ENCODE results near the gene PKHD1. TPM values are rescaled to one million over a fixed set of nuclear protein-coding genes. Genes with fewer than 3 reads are reported as not detected.
"Not testable (repeated sequence)": the region's sequence is repeated elsewhere in the genome, so short reads cannot be mapped to it uniquely, and the experiment has no call there.

Gene PKHD1
- total RNA-seq, 1 experiment from 2014 or later: not detected

DNA sequence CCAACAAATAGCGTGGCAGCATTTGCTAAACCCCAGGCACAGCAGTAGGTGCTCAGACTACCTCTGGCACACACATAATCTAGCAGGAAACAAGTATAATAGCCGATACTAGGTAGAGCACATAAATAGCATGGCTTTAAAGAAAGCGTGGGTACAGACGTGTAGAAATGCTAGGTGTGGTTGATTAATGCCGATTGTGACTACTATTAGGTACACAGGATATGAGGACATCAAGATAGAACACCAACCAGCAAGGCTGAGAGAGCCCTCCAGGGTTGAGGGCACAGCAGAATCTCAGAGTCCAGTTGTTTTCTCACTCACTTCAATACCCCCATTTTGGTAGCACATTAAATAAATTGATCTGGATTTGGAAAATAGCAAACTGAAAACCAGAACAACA lies 100.5 kb downstream of the PKHD1 start:
- H3K27ac ChIP-seq (ENCODE audit: low read length): no peak overlapping the region
- in situ Hi-C loops (cut with HindIII; ENCODE audit: low pct_unique_long_range_greater_than_20kb, low sequenced_read_pairs): no loop called here

DNA sequence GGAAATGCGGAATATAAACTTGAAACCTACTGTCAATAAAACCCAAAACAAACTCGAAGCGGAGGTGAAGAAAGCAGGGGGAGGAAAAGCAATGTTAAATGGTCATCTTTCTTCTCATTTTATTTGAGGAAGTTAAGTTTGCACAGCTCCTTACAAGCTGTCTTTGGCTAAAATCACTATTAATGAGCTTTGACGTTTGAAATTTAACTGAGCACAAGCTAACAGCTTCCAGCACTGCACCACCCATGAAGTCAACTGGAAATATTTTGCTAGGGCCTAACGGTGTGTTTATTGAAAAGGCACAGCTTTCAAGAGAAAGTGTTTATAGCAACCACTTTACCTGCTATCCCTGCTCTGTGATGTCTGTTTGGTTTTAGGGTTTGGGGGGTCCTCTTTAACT lies 103.8 kb downstream of the PKHD1 start:
- no TSS peak for BruUV-seq (replicated peaks)
- intact Hi-C loops (cut with micrococcal nuclease; ENCODE audit: unreplicated experiment): no loop called here
- CTCF ChIA-PET: no interaction called here
- in situ Hi-C loops (cut with HindIII; ENCODE audit: low pct_unique_long_range_greater_than_20kb, low sequenced_read_pairs): no loop called here
- POLR2A ChIA-PET: no interaction called here
- H3K27me3 ChIP-seq (ENCODE audit: control insufficient read depth, insufficient read depth, low read length): peaks cover 8% of the 10 kb centered on the region; the same call in 1 of the 2 replicates
- no peaks in the 10 kb centered on the region for H3K9me3 ChIP-seq (ENCODE audit: control insufficient read depth, insufficient read depth, low read depth, low read length)
- no peak overlapping the region for H3K27ac ChIP-seq (ENCODE audit: low read length)
- no peak for ATAC-seq
- no peak for DNase-seq (ENCODE audit: low read depth, low spot score)
- no peaks in the 10 kb centered on the region for H3K4me1 ChIP-seq (ENCODE audit: control insufficient read depth, insufficient read depth, low read length)
- H3K4me3 ChIP-seq (ENCODE audit: low read depth in 2 of 2, low read length in 2 of 2): no peak overlapping the region
- H3K36me3 ChIP-seq (ENCODE audit: control insufficient read depth, insufficient read depth, low read length): no peaks in the 10 kb centered on the region
- TF ChIP-seq TCF7L2 (IDR thresholded peaks at IDR 0.05; ENCODE audit: low read depth, low read length): no peak
- TF ChIP-seq SIN3A (IDR thresholded peaks at IDR 0.05; ENCODE audit: borderline replicate concordance, insufficient read depth, low read depth, low read length): no peak
- TF ChIP-seq, protein P1, sequence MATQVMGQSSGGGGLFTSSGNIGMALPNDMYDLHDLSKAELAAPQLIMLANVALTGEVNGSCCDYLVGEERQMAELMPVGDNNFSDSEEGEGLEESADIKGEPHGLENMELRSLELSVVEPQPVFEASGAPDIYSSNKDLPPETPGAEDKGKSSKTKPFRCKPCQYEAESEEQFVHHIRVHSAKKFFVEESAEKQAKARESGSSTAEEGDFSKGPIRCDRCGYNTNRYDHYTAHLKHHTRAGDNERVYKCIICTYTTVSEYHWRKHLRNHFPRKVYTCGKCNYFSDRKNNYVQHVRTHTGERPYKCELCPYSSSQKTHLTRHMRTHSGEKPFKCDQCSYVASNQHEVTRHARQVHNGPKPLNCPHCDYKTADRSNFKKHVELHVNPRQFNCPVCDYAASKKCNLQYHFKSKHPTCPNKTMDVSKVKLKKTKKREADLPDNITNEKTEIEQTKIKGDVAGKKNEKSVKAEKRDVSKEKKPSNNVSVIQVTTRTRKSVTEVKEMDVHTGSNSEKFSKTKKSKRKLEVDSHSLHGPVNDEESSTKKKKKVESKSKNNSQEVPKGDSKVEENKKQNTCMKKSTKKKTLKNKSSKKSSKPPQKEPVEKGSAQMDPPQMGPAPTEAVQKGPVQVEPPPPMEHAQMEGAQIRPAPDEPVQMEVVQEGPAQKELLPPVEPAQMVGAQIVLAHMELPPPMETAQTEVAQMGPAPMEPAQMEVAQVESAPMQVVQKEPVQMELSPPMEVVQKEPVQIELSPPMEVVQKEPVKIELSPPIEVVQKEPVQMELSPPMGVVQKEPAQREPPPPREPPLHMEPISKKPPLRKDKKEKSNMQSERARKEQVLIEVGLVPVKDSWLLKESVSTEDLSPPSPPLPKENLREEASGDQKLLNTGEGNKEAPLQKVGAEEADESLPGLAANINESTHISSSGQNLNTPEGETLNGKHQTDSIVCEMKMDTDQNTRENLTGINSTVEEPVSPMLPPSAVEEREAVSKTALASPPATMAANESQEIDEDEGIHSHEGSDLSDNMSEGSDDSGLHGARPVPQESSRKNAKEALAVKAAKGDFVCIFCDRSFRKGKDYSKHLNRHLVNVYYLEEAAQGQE (IDR thresholded peaks at IDR 0.05; ENCODE audit: insufficient read depth in 1 of 2, low read depth in 2 of 2, low read length in 1 of 2): no peak
- no peak for TF ChIP-seq POLR2AphosphoS5 (IDR thresholded peaks at IDR 0.05; ENCODE audit: low read depth, low read length)
- no peak for TF ChIP-seq CTCF (IDR thresholded peaks at IDR 0.05)

More for the DNA sequence above, 100.5 kb downstream of the PKHD1 start:
- intact Hi-C loops (cut with micrococcal nuclease; ENCODE audit: unreplicated experiment): no loop called here
- Histone ChIP-seq H3K27me3 (ENCODE audit: control insufficient read depth, insufficient read depth, low read length) (peaks cover 8% of the 10 kb centered on the region; the same call in 1 of the 2 replicates), H3K9me3 (ENCODE audit: control insufficient read depth, insufficient read depth, low read depth, low read length) (no peaks in the 10 kb centered on the region), H3K36me3 (ENCODE audit: control insufficient read depth, insufficient read depth, low read length) (no peaks in the 10 kb centered on the region), H3K4me1 (ENCODE audit: control insufficient read depth, insufficient read depth, low read length) (no peaks in the 10 kb centered on the region), H3K4me3 (ENCODE audit: low read depth in 2 of 2, low read length in 2 of 2) (no peak overlapping the region)
- ATAC-seq: no peak
- BruUV-seq (replicated peaks): no TSS peak
- TF ChIP-seq, protein P1 (IDR thresholded peaks at IDR 0.05; ENCODE audit: insufficient read depth in 1 of 2, low read depth in 2 of 2, low read length in 1 of 2): no peak
- TF ChIP-seq TCF7L2 (IDR thresholded peaks at IDR 0.05; ENCODE audit: low read depth, low read length) (no peak), CTCF (IDR thresholded peaks at IDR 0.05) (no peak), SIN3A (IDR thresholded peaks at IDR 0.05; ENCODE audit: borderline replicate concordance, insufficient read depth, low read depth, low read length) (no peak), POLR2AphosphoS5 (IDR thresholded peaks at IDR 0.05; ENCODE audit: low read depth, low read length) (no peak)
- ChIA-PET CTCF (no interaction called here), POLR2A (no interaction called here)
- no peak for DNase-seq (ENCODE audit: low read depth, low spot score)

GRCh38 chr6:51982695-51983094 lies 104.7 kb downstream of the PKHD1 start:
- BruUV-seq (replicated peaks); intact Hi-C loops (cut with micrococcal nuclease; ENCODE audit: unreplicated experiment): not testable (repeated sequence)

More at GRCh38 chr6:51982695-51983094, 104.7 kb downstream of the PKHD1 start:
- in situ Hi-C loops (cut with HindIII; ENCODE audit: low pct_unique_long_range_greater_than_20kb, low sequenced_read_pairs); H3K9me3 ChIP-seq (ENCODE audit: control insufficient read depth, insufficient read depth, low read depth, low read length); H3K27ac ChIP-seq (ENCODE audit: low read length); CTCF ChIA-PET; ATAC-seq; DNase-seq (ENCODE audit: low read depth, low spot score); H3K27me3 ChIP-seq (ENCODE audit: control insufficient read depth, insufficient read depth, low read length); H3K4me1 ChIP-seq (ENCODE audit: control insufficient read depth, insufficient read depth, low read length); H3K4me3 ChIP-seq (ENCODE audit: low read depth in 2 of 2, low read length in 2 of 2); POLR2A ChIA-PET; H3K36me3 ChIP-seq (ENCODE audit: control insufficient read depth, insufficient read depth, low read length): not testable (repeated sequence)
